ENCODE measurements around the gene IFFO2.

Gene IFFO2

GRCh38 chr1:18855573-18855972, 100.9 kb downstream of the IFFO2 start:
- no peak overlapping the region for H3K4me3 ChIP-seq (ENCODE audit: low read depth, low read length)
- no peak for TF ChIP-seq CTCF (IDR thresholded peaks at IDR 0.05; ENCODE audit: insufficient read depth, low read depth, low read length, missing control alignments)
- no peak for DNase-seq (ENCODE audit: low read depth)

- no peak overlapping the region for H3K4me3 ChIP-seq (ENCODE audit: low read depth, low read length)
- TF ChIP-seq CTCF (IDR thresholded peaks at IDR 0.05; ENCODE audit: insufficient read depth, low read depth, low read length, missing control alignments) = no peak
- DNase-seq (ENCODE audit: low read depth) = no peak
These were observed 102.0 kb downstream of the IFFO2 start for GRCh38 chr1:18854331-18855025.
